HepG2 (cell line): Measurements from ENCODE around the gene OSCP1. TPM values are rescaled to one million over a fixed set of nuclear protein-coding genes. Genes with fewer than 3 reads are reported as not detected.

ENCODE experiments used
- ARNT2 ChIP-seq: sonication (generic); formaldehyde crosslinking; IDR thresholded peaks from 2 replicates; pipeline ENCODE4 v1.8.0; 2022; ENCODE audit warnings: mild to moderate bottlenecking, low read depth, missing genetic modification reagents, moderate library complexity
- KDM5A ChIP-seq: fragments of 200-600 bp; sonication (generic); IDR thresholded peaks from 2 replicates; pipeline ENCODE4 v1.7.0; 2018; ENCODE audit warnings: antibody characterized with exemption, mild to moderate bottlenecking, low read length, borderline replicate concordance
- PCBP2 ChIP-seq: fragments of 200-400 bp; formaldehyde crosslinking; optimal IDR thresholded peaks from 2 replicates; pipeline ENCODE3; 2018; ENCODE audit warnings: low read length, low read depth; ENCODE audit not compliant: poor library complexity, severe bottlenecking
- SNAI1 ChIP-seq: sonication (generic); formaldehyde crosslinking; IDR thresholded peaks from 2 replicates; pipeline ENCODE4 v1.5.0; 2020; ENCODE audit warnings: mild to moderate bottlenecking, missing genetic modification reagents, borderline replicate concordance
- TCF7 ChIP-seq: sonication (generic); IDR thresholded peaks from 2 replicates; pipeline ENCODE4 v1.6.1; 2016; ENCODE audit warnings: antibody characterized with exemption, low read depth
- TOPORS ChIP-seq: sonication (generic); formaldehyde crosslinking; IDR thresholded peaks from 2 replicates; pipeline ENCODE4 v1.8.0; 2023; ENCODE audit warnings: mild to moderate bottlenecking, missing genetic modification reagents
- ZBTB1 ChIP-seq: sonication (generic); formaldehyde crosslinking; IDR thresholded peaks from 2 replicates; pipeline ENCODE4 v1.4.0; 2020; ENCODE audit warnings: missing genetic modification reagents, borderline replicate concordance
- ZMYM3 ChIP-seq: sonication (generic); formaldehyde crosslinking; IDR thresholded peaks from 2 replicates; pipeline ENCODE4 v1.5.1; 2020; ENCODE audit warnings: mild to moderate bottlenecking, missing genetic modification reagents
- ZNF235 ChIP-seq: sonication (generic); formaldehyde crosslinking; IDR thresholded peaks from 2 replicates; pipeline ENCODE4 v1.8.1; 2023; ENCODE audit warnings: mild to moderate bottlenecking, missing genetic modification reagents, borderline replicate concordance
- ZNF773 ChIP-seq: sonication (generic); formaldehyde crosslinking; IDR thresholded peaks from 2 replicates; pipeline ENCODE4 v1.4.0; 2020; ENCODE audit warnings: missing genetic modification reagents, borderline replicate concordance
- ZSCAN30 ChIP-seq: sonication (generic); formaldehyde crosslinking; IDR thresholded peaks from 2 replicates; pipeline ENCODE4 v1.5.0; 2020; ENCODE audit warnings: mild to moderate bottlenecking, missing genetic modification reagents
- polyA plus RNA-seq, 8 experiments: library from polyadenylated mRNA; depleted of rRNA in 3 of 8; stranded (reverse) in 7 of 8; unstranded in 1 of 8; fragments of >200 nt; fragmentation: Illumina TruSeq in 4 of 8; extraction: Trizol in 4 of 8; gene quantifications; 2 replicates each; pipeline versions ENCODE4 v1.2.1 to v1.2.3, GENCODE V29; 2011 to 2016; ENCODE audit warnings: low read depth in 4 of 8, missing spikeins in 1 of 8, mixed read lengths in 1 of 8; ENCODE audit not compliant: insufficient read depth in 1 of 8
- total RNA-seq, 5 experiments: library from RNA; depleted of rRNA; stranded (reverse); fragments of >200 nt; fragmentation: Illumina TruSeq; extraction: Trizol; gene quantifications; 2 replicates each; pipeline ENCODE4 v1.2.3, GENCODE V29; 2016; ENCODE audit warnings: low read depth in 1 of 5
- TF ChIP-seq, protein P1 (sequence below): sonication (generic); formaldehyde crosslinking; IDR thresholded peaks from 2 replicates; pipeline ENCODE4 v1.4.0; 2020; ENCODE audit warnings: missing genetic modification reagents
- TF ChIP-seq, protein P2 (sequence below): sonication (generic); formaldehyde crosslinking; IDR thresholded peaks from 2 replicates; pipeline ENCODE4 v1.4.0; 2020; ENCODE audit warnings: missing genetic modification reagents, borderline replicate concordance
- TF ChIP-seq, protein P3 (sequence below), 2 experiments: IDR thresholded peaks; 2 replicates each; pipeline ENCODE4 v1.6.1; 2011 to 2012; ENCODE audit warnings: low read length in 2 of 2, borderline replicate concordance in 1 of 2, low read depth in 1 of 2, mild to moderate bottlenecking in 1 of 2, moderate library complexity in 1 of 2
- TF ChIP-seq, protein P4 (sequence below): sonication (generic); formaldehyde crosslinking; IDR thresholded peaks from 2 replicates; pipeline ENCODE4 v1.5.0; 2020; ENCODE audit warnings: mild to moderate bottlenecking, missing genetic modification reagents

OSCP1 gene
- total and polyA plus RNA-seq, 2 of the 13 experiments (the other 11 are each of a cell fraction or from before 2014, with no cell fraction given), result 0.60 to 0.84 TPM

DNA sequence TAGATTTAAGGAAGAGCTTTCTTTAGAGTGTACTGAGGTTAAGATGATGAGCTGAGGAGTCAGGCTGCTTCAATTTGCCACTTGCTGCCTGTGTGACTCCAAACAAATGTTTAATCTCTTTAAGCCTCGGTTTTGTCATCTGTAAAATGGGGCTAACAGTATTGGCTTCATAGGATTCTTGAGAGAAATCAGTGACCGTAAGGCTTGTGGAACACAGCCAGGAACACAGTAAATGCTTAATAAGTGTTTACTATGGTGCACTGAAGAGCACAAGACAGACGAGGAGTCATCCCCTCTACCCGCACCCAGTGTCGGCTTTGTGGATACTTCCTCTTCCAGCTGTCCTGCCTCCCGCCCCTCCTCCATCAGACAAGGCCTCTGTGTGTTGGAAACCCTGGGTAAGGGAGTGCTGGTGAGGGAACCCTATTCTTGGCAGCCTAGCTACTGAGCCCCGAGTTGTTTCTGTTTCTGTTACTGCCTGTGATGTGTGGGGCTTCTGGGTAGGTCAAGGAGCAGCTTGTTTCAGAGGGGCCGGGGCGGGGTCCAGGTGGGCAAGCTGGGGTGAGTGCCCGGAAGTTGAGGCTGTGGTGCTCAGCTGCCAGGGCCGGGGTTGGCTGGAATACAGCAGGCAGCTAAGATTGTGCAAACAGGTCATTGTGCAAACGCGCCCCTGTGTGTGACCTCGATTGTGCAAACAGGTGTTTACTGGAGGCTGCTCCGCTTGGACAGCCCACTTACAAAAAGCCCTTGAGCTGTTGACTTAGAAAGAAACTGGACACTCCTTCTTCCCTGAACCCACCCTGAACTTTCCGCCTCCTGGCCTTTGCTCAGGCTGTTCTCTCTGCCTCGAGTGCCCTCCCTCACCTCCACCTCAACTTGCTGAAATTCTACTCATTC, 36.4 kb upstream of the OSCP1 start (continued):
- TF ChIP-seq, protein P1, sequence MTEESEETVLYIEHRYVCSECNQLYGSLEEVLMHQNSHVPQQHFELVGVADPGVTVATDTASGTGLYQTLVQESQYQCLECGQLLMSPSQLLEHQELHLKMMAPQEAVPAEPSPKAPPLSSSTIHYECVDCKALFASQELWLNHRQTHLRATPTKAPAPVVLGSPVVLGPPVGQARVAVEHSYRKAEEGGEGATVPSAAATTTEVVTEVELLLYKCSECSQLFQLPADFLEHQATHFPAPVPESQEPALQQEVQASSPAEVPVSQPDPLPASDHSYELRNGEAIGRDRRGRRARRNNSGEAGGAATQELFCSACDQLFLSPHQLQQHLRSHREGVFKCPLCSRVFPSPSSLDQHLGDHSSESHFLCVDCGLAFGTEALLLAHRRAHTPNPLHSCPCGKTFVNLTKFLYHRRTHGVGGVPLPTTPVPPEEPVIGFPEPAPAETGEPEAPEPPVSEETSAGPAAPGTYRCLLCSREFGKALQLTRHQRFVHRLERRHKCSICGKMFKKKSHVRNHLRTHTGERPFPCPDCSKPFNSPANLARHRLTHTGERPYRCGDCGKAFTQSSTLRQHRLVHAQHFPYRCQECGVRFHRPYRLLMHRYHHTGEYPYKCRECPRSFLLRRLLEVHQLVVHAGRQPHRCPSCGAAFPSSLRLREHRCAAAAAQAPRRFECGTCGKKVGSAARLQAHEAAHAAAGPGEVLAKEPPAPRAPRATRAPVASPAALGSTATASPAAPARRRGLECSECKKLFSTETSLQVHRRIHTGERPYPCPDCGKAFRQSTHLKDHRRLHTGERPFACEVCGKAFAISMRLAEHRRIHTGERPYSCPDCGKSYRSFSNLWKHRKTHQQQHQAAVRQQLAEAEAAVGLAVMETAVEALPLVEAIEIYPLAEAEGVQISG (CRISPR knock-in tag), result peak; percentile 91
- TF ChIP-seq ZBTB1 (CRISPR knock-in tag), result no peak
- TF ChIP-seq, protein P2, sequence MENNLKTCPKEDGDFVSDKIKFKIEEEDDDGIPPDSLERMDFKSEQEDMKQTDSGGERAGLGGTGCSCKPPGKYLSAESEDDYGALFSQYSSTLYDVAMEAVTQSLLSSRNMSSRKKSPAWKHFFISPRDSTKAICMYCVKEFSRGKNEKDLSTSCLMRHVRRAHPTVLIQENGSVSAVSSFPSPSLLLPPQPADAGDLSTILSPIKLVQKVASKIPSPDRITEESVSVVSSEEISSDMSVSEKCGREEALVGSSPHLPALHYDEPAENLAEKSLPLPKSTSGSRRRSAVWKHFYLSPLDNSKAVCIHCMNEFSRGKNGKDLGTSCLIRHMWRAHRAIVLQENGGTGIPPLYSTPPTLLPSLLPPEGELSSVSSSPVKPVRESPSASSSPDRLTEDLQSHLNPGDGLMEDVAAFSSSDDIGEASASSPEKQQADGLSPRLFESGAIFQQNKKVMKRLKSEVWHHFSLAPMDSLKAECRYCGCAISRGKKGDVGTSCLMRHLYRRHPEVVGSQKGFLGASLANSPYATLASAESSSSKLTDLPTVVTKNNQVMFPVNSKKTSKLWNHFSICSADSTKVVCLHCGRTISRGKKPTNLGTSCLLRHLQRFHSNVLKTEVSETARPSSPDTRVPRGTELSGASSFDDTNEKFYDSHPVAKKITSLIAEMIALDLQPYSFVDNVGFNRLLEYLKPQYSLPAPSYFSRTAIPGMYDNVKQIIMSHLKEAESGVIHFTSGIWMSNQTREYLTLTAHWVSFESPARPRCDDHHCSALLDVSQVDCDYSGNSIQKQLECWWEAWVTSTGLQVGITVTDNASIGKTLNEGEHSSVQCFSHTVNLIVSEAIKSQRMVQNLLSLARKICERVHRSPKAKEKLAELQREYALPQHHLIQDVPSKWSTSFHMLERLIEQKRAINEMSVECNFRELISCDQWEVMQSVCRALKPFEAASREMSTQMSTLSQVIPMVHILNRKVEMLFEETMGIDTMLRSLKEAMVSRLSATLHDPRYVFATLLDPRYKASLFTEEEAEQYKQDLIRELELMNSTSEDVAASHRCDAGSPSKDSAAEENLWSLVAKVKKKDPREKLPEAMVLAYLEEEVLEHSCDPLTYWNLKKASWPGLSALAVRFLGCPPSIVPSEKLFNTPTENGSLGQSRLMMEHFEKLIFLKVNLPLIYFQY, result 0 out of 2 replicates have a peak, but pooled peaks have one; percentile 66
- TF ChIP-seq SNAI1, result peak; percentile 92; the same call in 1 of the 2 replicates
- TF ChIP-seq TOPORS (CRISPR knock-in tag), result 0 out of 2 replicates have a peak, but pooled peaks have one; percentile 38
- TF ChIP-seq KDM5A, result no peak
- peak; percentile 91 for TF ChIP-seq ARNT2 (CRISPR knock-in tag)
- TF ChIP-seq TCF7, result peak; percentile 71
- TF ChIP-seq, protein P3, sequence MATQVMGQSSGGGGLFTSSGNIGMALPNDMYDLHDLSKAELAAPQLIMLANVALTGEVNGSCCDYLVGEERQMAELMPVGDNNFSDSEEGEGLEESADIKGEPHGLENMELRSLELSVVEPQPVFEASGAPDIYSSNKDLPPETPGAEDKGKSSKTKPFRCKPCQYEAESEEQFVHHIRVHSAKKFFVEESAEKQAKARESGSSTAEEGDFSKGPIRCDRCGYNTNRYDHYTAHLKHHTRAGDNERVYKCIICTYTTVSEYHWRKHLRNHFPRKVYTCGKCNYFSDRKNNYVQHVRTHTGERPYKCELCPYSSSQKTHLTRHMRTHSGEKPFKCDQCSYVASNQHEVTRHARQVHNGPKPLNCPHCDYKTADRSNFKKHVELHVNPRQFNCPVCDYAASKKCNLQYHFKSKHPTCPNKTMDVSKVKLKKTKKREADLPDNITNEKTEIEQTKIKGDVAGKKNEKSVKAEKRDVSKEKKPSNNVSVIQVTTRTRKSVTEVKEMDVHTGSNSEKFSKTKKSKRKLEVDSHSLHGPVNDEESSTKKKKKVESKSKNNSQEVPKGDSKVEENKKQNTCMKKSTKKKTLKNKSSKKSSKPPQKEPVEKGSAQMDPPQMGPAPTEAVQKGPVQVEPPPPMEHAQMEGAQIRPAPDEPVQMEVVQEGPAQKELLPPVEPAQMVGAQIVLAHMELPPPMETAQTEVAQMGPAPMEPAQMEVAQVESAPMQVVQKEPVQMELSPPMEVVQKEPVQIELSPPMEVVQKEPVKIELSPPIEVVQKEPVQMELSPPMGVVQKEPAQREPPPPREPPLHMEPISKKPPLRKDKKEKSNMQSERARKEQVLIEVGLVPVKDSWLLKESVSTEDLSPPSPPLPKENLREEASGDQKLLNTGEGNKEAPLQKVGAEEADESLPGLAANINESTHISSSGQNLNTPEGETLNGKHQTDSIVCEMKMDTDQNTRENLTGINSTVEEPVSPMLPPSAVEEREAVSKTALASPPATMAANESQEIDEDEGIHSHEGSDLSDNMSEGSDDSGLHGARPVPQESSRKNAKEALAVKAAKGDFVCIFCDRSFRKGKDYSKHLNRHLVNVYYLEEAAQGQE (IDR thresholded peaks at IDR 0.05; ENCODE audit: borderline replicate concordance in 1 of 2, low read depth in 1 of 2, low read length in 2 of 2), result peak in 1 of 2 experiments; percentile 78; a peak in 2 of 4 replicates
- 0 out of 2 replicates have a peak, but pooled peaks have one; percentile 74 for TF ChIP-seq ZNF235
- no peak for TF ChIP-seq PCBP2
- TF ChIP-seq ZSCAN30 (CRISPR knock-in tag), result no peak
- 0 out of 2 replicates have a peak, but pooled peaks have one; percentile 50 for TF ChIP-seq ZNF773 (CRISPR knock-in tag)
- TF ChIP-seq ZMYM3 (CRISPR knock-in tag), result peak; percentile 96
- TF ChIP-seq, protein P4, sequence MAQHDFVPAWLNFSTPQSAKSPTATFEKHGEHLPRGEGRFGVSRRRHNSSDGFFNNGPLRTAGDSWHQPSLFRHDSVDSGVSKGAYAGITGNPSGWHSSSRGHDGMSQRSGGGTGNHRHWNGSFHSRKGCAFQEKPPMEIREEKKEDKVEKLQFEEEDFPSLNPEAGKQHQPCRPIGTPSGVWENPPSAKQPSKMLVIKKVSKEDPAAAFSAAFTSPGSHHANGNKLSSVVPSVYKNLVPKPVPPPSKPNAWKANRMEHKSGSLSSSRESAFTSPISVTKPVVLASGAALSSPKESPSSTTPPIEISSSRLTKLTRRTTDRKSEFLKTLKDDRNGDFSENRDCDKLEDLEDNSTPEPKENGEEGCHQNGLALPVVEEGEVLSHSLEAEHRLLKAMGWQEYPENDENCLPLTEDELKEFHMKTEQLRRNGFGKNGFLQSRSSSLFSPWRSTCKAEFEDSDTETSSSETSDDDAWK (CRISPR knock-in tag), result no peak
